GM18511 (cell line): ENCODE data around the gene PLCB4.
"Not testable (repeated sequence)": the region's sequence is repeated elsewhere in the genome, so short reads cannot be mapped to it uniquely, and the experiment has no call there.

Source experiments
- ATAC-seq: cut with Tn5 transposase; IDR thresholded peaks from one replicate; pipeline ENCODE4 v1.9.1; 2021; ENCODE audit warnings: mild to moderate bottlenecking, moderate library complexity; ENCODE audit not compliant: unreplicated experiment

PLCB4 gene

DNA sequence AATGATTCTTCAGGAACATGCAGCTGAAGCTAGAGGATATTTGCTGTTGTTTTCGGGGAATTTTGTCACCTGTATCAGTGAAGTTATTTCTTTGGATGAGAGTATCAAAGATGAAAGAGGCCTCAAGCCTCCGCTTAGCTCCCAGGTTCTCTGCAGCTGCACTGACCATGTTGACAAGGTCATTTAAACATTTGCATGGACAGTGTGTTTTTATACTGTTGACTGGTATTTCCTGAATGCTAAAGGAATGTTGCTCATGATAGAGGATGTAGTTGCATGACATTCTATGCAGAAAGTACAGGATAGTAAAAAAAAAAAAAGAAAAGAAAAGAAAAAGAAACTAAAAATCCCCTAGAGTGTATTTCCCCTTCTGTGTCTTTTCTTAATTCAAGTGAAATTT is 279.9 kb downstream of the PLCB4 start:
- ATAC-seq, result no peak

- ATAC-seq, result no peak
These were observed 280.4 kb downstream of the PLCB4 start for GRCh38 chr20:9349249-9349648.

- no peak for ATAC-seq
These were observed 283.9 kb downstream of the PLCB4 start for GRCh38 chr20:9352739-9353138.

GRCh38 chr20:9353180-9353915 is 284.5 kb downstream of the PLCB4 start:
- ATAC-seq, result no peak

- ATAC-seq, result no peak
These were observed 285.0 kb downstream of the PLCB4 start for GRCh38 chr20:9353916-9354276.

DNA sequence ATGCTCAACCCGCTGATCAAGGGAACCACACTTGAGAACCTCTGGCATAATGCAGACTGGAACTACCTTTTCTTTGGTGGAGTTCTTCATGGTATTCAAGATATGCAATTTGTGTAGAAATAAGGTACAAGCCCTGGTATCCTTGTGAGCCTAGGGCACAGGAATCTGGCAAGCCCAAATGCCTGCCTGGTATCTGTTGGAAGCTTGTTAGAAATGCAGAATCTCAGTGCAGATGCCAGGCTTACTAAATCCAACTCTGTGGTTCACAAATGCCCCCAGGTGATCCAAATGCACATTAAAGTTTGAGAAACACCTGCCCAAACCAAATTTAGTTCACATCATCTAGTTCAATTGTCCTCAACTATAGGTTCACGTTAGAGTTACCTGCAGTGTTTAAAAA is 285.7 kb downstream of the PLCB4 start:
- no peak for ATAC-seq

GRCh38 chr20:9358001-9358400 is 289.1 kb downstream of the PLCB4 start:
- no peak for ATAC-seq

GRCh38 chr20:9359561-9360308 is 290.8 kb downstream of the PLCB4 start:
- ATAC-seq, result no peak

DNA sequence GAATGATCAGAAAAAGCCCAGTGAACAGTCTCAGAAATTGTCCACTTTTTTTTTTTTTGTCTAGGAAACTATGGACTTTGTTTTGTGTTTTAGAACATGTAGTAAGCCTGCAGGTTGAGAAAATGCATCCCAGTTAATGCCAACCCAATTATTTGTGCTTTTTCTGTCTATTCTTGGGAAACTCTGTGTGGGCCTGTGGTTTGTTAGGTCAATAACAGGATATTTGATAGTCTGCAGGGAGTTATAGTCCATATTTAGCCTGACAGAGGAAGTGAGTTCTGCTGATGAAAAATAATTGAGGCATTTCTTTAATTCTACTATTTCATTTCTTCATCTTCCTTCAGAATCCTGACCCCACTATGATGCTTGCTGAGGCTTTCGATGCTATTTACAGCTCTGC is 291.5 kb downstream of the PLCB4 start:
- ATAC-seq, result no peak

DNA sequence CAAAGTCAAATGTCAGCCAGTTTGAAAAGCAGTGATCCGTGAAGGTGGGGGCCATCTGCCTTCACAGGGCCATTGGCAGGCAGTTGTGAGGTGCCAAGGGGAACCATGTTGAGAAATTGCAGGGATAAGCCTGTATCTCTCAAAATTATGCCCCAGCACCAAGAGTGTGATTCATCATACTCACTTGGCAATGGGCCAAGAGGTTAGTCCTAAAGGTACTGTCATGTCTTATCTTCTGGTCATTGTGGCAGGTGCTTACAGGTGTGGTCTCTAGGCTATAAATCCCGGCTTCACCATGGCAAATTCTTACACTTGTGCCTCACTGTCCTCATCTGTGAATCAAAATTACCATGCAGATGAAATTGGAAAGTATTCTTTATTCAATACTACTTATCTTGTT is 294.8 kb downstream of the PLCB4 start:
- no peak for ATAC-seq

GRCh38 chr20:9367328-9367727 is 298.4 kb downstream of the PLCB4 start:
- ATAC-seq, result no peak

GRCh38 chr20:9367746-9368145 is 298.9 kb downstream of the PLCB4 start:
- no peak for ATAC-seq

- ATAC-seq, result no peak
These were observed 300.0 kb downstream of the PLCB4 start for GRCh38 chr20:9368893-9369292.

DNA sequence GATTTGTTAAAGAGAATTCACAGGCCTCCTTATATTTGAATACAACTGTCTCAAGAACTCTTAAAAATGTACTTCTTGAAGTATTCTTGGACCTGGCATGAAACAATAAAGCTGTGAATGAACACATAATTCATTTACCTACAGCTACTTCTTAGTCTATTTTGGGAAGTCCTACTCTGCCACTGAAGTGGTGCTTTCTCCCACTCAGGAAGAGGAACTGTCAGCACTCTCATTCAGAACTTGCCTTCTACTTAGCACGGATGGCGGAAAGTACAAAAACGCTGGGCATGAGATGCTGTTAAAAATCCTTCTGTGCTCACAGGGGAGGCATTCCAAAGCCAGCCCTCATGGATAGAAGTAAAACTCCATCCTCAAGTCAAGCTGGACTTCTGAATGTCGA is 300.7 kb downstream of the PLCB4 start:
- no peak for ATAC-seq

DNA sequence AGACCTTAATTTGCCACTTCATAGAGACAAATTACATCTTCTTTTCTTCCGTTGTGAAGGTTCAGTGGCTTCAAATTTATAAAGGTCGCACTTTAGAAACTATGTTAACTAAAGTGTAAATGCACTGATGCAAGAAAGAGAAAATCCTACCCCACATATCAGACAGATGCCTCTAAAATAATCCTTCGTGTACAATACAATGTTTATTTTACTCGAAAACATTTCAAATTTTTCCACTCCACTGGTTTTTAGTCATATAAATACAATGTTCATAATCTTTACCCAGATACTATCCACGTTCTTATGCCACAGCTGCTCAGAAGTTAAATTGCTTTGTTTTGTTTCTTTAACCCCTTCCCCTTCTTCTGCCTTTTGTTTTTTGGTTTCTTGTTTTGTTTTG is 305.2 kb downstream of the PLCB4 start:
- no peak for ATAC-seq

- no peak for ATAC-seq
These were observed 305.6 kb downstream of the PLCB4 start for GRCh38 chr20:9374480-9374879.

- ATAC-seq, result no peak
These were observed 306.4 kb downstream of the PLCB4 start for GRCh38 chr20:9375221-9375681.

- ATAC-seq, result no peak
These were observed 308.1 kb downstream of the PLCB4 start for GRCh38 chr20:9377007-9377406.

- not testable (repeated sequence) for ATAC-seq
These were observed 316.7 kb downstream of the PLCB4 start for GRCh38 chr20:9385345-9386310.

- no peak for ATAC-seq
These were observed 319.4 kb downstream of the PLCB4 start for GRCh38 chr20:9388160-9388812.

GRCh38 chr20:9388813-9389161 is 319.9 kb downstream of the PLCB4 start:
- no peak for ATAC-seq
